CD4-positive, alpha-beta T cell treated with Interleukin-10 for 1 hour (primary cell): Measurements from ENCODE around the gene SLA2.
A peak's percentile ranks its signal among the peaks of the same experiment; 100 is the strongest.

Source experiments
- DNase-seq: peaks from one replicate; pipeline ENCODE4 v3.0.0-alpha.2; 2020

Gene SLA2

GRCh38 chr20:36606158-36607066 is 39.6 kb downstream of the SLA2 start:
- DNase-seq, result no peak

GRCh38 chr20:36605399-36606157 is 40.4 kb downstream of the SLA2 start, which contains the start of gene RAB5IF:
RAB5IF (plus strand) TSS chr20:36605779; CDS start chr20:36605952, 173 bp downstream.
- peak; percentile 99 for DNase-seq

GRCh38 chr20:36604952-36605398 is 41.0 kb downstream of the SLA2 start:
- peak; percentile 69 for DNase-seq

GRCh38 chr20:36601540-36601939 is 44.5 kb downstream of the SLA2 start:
- DNase-seq, result no peak

GRCh38 chr20:36599912-36600345 is 46.1 kb downstream of the SLA2 start:
- no peak for DNase-seq

GRCh38 chr20:36593347-36593929 is 52.6 kb downstream of the SLA2 start:
- no peak for DNase-seq

- peak; percentile 74 for DNase-seq
Measured at GRCh38 chr20:36591854-36592641, 53.9 kb downstream of the SLA2 start.

GRCh38 chr20:36591281-36591680 is 54.7 kb downstream of the SLA2 start:
- no peak for DNase-seq

- DNase-seq, result no peak
Measured at GRCh38 chr20:36587388-36588070, 58.5 kb downstream of the SLA2 start.

- DNase-seq, result no peak
Measured at GRCh38 chr20:36585410-36586125, 60.4 kb downstream of the SLA2 start.

- no peak for DNase-seq
Measured at GRCh38 chr20:36584018-36584481, 61.9 kb downstream of the SLA2 start.

GRCh38 chr20:36582821-36583220 is 63.2 kb downstream of the SLA2 start:
- no peak for DNase-seq

GRCh38 chr20:36582322-36582721 is 63.7 kb downstream of the SLA2 start:
- no peak for DNase-seq

- no peak for DNase-seq
Measured at GRCh38 chr20:36579996-36580545, 65.9 kb downstream of the SLA2 start.

- DNase-seq, result no peak
Measured at GRCh38 chr20:36578356-36579041, 67.5 kb downstream of the SLA2 start.

GRCh38 chr20:36576081-36576445 is 69.9 kb downstream of the SLA2 start:
- DNase-seq, result no peak

- peak; percentile 59 for DNase-seq
Measured at GRCh38 chr20:36574366-36575135, 71.4 kb downstream of the SLA2 start.

GRCh38 chr20:36573798-36574365 is 72.1 kb downstream of the SLA2 start:
- DNase-seq, result peak; percentile 47
